Epidermal melanocyte (primary cell): ENCODE measurements around the gene CAPSL.
A peak's percentile ranks its signal among the peaks of the same experiment; 100 is the strongest.
"Not testable (repeated sequence)": the region's sequence is repeated elsewhere in the genome, so short reads cannot be mapped to it uniquely, and the experiment has no call there.

Experiments used
- DNase-seq: peaks from one replicate; pipeline ENCODE4 v3.0.0; 2011; ENCODE audit warnings: low spot score; ENCODE audit not compliant: insufficient read length

The CAPSL gene

GRCh38 chr5:35908228-35908627 is 30.2 kb downstream of the CAPSL start:
- DNase-seq: no peak

- no peak for DNase-seq
These were observed 33.8 kb downstream of the CAPSL start for GRCh38 chr5:35904443-35905132.

GRCh38 chr5:35903631-35904203 is 34.7 kb downstream of the CAPSL start:
- DNase-seq: no peak

- no peak for DNase-seq
These were observed 36.3 kb downstream of the CAPSL start for GRCh38 chr5:35902046-35902672.

GRCh38 chr5:35900972-35901695 is 37.3 kb downstream of the CAPSL start:
- no peak for DNase-seq

GRCh38 chr5:35899800-35900199 is 38.6 kb downstream of the CAPSL start:
- DNase-seq: no peak

- DNase-seq: no peak
These were observed 39.3 kb downstream of the CAPSL start for GRCh38 chr5:35898952-35899660.

- DNase-seq: no peak
These were observed 44.3 kb downstream of the CAPSL start for GRCh38 chr5:35894131-35894530.

GRCh38 chr5:35892799-35893198 is 45.6 kb downstream of the CAPSL start:
- DNase-seq: not testable (repeated sequence)

- no peak for DNase-seq
These were observed 48.1 kb downstream of the CAPSL start for GRCh38 chr5:35890021-35891020.

- no peak for DNase-seq
These were observed 50.9 kb downstream of the CAPSL start for GRCh38 chr5:35887321-35888100.

- DNase-seq: no peak
These were observed 52.0 kb downstream of the CAPSL start for GRCh38 chr5:35886381-35886780.

GRCh38 chr5:35884773-35885172 is 53.6 kb downstream of the CAPSL start:
- no peak for DNase-seq

GRCh38 chr5:35884191-35884769 is 54.1 kb downstream of the CAPSL start:
- DNase-seq: peak; percentile 36

- DNase-seq: no peak
These were observed 56.7 kb downstream of the CAPSL start for GRCh38 chr5:35881758-35882157.

- DNase-seq: no peak
These were observed 58.3 kb downstream of the CAPSL start for GRCh38 chr5:35880156-35880555.

GRCh38 chr5:35879649-35880048 is 58.8 kb downstream of the CAPSL start:
- no peak for DNase-seq

- no peak for DNase-seq
These were observed 59.3 kb downstream of the CAPSL start for GRCh38 chr5:35879096-35879495.

- DNase-seq: no peak
These were observed 60.3 kb downstream of the CAPSL start for GRCh38 chr5:35878079-35878478.
